ENCODE results near the gene NARF.
"Not testable (repeated sequence)": the region's sequence is repeated elsewhere in the genome, so short reads cannot be mapped to it uniquely, and the experiment has no call there.

Gene NARF

DNA sequence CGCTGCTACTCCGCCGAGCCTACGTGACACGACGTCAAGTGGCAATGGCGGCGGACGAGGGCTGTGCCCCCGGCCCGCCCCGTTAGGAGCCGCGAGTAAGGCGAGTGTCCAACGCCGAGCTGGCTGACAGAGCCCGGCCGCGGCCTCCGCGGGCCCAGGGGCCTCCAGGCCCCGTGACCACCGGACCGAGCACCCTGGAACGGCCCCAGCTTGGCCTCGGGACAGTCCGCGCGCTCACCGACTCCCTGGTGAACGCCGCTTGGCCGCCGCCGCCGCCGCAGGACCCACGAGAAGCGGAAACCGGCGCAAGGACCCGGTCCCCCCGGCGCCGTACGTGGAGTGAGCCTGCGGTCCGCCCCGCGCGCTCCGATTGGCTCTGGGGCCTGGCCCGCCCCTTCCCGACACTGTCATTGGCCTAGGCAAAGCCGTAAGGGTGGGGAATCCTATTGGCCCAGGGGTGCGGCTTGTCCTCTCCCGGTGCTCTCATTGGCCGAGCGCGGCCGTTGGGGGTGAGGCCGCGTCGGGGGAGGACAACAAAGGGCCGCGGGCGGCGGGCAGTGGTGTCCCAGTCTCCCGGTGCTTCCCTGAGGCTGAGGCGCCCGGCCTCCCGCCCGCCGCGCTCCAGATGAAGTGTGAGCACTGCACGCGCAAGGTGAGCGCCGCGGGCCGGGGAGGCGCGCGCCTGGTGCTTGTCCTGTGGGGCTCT is at the start of gene NARF:
TSS of gene NARF (plus strand) at position 563 of the 706 bp plus-strand sequence. CDS start at position 626, 63 bp downstream.
- DNase-seq (ENCODE audit: low read depth) = peak; percentile 91

DNA sequence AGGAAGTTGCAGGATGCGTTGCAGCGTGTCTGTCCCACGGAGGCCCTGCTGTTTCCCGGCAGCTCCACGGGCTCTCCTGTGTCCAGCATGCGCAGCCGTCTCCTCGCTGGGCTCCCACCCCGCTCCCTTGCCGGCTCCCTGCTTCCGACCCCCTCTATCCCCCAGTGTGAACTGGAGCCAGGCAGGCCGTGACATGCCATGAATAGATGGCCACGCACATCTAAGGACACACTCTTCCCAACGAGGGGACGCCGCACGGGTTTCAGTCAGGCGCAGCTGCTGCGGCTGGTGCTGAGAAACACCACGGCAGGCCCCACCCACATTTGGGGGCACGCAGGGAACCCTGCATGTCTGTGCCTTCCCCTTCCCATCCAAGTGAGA is 49.6 kb upstream of the NARF start:
- no peak for DNase-seq (ENCODE audit: low read depth)

DNA sequence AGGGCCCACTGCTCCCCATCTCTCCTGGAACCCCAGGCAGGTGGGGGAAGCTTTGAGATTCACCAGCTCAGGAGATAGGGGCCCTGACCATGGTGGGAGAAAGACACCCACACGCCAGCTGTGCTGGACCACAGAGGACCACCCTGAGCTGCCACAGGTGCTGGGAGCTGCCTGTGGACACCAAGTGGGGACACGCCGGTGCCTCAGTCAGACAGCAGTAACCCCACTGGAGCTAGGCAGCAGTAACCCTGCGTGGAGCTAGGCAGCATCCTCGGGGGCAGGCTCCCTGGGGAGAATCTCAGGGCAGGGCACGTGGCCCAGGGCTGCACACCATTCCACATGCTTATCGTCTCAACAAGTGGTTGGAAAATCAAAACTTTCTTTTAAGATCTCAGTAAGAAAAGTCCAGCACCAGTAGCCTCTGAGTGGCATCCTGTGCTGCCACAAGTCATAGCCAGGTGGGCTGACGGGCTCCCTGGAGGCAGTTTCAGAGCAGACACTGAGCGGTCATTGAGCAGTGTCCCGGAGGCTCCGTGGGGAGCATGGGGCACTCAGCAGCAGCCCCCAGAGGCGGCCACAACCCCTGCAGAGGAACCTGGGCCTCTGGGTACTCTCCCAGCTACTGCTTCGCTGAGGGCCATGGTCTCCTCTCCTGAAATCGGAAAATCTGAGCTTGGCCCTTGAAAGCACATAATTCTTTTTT is 48.4 kb upstream of the NARF start:
- no peak for DNase-seq (ENCODE audit: low read depth)

DNA sequence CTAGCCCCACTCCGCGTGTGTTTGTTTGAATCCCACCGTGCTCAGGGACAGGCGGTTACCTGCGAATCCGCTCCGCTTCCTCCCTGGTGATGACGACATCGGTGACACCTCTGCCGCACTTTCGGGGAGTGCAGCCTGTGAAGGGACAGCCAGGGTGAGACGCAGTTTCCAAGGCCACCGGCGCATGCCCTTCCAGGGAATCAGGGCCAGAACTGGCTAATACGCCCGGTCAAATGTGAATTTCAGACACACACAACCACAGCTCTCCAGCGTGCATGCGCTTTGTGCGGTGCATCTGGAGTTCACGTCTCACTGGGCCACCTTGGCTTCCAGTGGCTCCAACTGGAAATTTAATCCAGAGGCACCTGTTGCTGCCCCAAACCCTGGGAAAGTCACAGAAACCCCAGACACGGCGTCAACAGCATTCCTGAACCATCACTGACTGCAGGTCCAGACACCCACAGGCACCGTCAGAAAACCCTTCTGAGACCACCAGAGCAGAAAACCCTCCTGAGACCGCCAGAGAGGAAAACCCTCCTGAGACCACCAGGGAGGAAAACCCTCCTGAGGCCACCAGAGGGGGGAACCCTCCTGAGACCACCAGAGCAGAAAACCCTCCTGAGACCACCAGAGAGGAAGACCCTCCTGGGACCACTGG is 47.0 kb upstream of the NARF start:
- no peak for DNase-seq (ENCODE audit: low read depth)

DNA sequence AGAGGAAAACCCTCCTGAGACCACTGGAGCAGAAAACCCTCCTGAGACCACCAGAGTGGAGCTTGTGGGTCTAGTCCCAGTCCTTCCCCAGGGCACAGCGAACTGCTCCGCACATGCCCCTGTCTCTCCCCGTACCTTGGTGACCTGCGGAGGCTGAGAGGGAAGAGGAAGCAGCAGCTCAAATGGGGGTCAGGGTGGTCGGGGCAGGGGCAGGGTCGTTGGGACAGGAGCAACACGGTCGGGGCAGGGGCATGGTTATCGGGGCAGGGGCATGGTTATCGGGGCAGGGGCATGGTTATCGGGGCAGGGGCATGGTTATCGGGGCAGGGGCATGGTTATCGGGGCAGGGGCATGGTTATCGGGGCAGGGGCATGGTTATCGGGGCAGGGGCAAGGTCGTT is 46.5 kb upstream of the NARF start:
- not testable (repeated sequence) for DNase-seq (ENCODE audit: low read depth)

DNA sequence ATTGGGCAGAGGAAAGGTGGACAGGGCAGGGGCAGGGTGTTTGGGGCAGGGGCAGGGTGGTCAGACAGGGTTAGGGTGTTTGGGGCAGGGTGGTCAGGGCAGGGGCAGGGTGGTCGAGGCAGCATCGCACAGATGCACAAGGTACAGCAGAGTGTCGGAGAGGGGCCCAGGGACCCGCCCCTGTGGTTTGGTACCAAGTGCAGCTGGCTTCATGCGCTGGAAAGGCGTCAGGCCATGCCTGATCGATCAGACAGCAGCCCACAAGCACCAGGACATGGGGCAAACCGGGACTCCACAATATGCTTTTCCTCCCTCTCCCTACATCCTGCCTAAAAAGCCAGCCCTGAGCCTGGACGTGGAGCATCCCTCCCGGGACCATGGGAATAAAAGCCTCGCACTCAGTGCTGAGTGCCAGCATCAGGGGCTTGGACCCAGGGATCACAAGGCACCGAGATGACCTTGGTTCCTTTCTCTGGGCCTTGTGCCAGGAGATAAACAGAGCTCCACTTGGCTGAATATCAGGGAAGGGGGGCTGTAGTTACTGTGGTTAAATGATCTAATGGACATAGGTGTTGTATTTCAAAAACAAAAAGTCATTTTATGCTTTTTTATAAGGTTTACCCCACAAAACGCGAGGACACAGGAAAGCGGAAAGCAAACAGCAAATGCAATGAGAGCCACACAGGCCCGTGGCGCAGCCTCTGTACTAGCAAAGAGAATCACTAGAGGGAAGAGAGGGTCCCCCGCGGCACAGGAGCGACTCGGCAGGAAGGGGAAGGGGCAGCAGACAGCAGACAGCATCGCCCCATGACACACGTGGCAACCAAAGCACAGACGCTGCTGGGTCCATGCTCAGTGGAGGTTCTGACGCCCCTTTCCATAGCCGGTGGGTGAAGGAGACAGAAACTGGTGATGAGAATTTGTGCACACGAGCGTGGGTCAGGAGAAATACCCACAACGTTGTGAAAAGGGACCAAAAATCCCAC is 45.7 kb upstream of the NARF start:
- DNase-seq (ENCODE audit: low read depth) = no peak

DNA sequence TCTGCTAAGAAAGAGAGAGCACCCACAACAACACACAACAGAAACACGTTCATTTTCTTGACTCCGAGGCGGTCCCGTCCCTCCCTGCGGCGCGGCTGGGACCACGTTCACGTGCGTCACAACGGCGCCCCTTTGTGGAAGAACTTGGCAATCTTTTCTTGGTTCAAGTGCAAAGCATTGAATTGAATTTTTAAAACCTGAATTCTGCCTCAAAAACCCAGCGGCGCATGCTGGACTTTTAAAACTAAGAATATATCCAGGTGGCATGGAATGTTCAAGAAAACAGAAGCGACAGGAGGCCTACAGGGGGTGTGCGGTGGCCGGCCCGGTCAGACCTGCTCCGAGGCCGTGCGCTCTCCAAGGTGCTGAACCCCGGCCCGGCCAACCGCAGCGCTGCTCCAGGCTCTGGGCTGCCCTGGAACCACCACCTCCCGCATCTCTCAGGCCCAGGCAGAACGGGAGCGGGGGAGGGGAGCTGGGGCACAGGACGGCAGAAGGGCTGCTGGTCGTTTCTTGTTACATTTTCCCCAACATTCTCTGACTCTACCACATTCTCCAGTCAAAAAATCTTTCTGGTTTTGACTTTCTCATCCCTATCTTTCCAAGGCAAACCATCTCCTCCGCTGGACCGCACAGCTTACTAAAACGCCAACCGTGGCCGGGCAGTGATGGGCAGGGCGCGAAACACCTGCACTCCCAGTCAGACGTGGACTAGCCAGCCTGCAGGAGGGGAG is 43.8 kb upstream of the NARF start:
- no peak for DNase-seq (ENCODE audit: low read depth)

DNA sequence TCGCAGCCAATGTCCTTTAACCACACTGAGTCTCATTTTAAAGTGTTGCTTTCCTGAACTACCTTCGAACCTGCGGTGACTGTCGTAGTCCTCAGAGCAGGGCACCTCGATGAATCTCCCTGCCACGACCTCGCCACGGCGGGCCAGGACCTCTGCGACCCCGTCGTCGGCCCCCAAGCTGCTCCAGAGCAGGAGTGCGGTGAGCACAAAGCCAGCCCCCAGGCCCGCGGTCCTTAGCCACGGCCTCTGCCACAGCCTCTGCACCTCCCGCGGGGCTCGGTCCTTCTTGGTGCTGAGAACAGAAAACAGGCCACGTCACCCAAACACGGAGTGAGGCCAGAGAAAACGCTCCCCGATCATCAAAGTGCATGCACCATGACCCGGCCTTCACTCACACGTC is 43.2 kb upstream of the NARF start:
- DNase-seq (ENCODE audit: low read depth) = no peak

DNA sequence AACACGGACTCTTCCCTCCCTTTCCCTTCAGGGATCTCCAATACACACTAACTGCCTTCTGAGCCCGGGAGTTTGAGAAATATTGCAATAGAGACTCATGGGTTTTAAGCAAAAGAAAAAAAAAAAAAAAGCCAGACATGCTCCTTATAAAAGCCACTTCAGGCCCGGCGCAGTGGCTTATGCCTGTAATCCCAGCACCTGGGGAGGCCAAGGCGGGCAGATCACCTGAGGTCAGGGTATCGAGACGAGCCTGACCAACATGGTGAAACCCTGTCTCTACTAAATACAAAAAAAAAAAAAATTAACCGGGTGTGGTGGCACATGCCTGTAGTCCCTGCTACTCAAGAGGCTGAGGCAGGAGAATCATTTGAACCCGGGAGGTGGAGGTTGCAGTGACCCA is 42.8 kb upstream of the NARF start:
- no peak for DNase-seq (ENCODE audit: low read depth)

DNA sequence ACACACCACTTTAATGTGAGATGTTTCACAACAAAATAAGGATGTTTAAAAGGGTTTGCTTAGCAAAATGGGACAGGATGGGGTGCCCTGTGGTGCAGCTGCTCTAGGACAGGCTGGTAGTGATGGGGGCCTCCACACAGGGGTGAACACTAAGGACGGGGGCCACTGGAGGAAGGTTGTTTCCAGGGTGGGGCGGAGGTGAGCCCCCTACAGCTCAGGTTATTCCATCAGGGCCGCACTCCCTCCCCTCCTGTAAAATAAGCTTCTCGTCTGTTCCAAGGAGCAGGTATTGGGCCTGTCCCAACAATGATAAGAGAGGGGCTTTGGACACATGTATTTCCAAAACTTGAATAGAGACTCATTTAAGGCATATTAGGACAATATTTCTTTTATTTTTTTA is 42.3 kb upstream of the NARF start:
- no peak for DNase-seq (ENCODE audit: low read depth)

DNA sequence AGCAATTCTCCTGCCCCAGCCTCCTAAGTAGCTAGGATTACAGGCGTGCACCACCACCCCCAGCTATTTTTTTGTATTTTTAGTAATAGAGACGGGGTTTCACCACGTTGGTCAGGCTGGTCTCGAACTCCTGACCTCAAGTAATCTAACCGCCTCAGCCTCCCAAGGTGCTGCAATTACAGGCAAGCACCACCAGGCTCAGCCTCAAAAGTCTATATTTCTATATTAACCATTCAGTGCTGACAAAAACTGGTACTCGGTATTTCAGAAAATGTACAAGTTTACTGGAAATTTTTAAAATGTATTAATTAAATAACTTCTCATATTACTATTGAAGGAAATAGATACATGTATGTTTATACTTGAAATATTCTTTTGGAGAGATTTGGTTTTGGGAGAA is 41.8 kb upstream of the NARF start:
- no peak for DNase-seq (ENCODE audit: low read depth)

DNA sequence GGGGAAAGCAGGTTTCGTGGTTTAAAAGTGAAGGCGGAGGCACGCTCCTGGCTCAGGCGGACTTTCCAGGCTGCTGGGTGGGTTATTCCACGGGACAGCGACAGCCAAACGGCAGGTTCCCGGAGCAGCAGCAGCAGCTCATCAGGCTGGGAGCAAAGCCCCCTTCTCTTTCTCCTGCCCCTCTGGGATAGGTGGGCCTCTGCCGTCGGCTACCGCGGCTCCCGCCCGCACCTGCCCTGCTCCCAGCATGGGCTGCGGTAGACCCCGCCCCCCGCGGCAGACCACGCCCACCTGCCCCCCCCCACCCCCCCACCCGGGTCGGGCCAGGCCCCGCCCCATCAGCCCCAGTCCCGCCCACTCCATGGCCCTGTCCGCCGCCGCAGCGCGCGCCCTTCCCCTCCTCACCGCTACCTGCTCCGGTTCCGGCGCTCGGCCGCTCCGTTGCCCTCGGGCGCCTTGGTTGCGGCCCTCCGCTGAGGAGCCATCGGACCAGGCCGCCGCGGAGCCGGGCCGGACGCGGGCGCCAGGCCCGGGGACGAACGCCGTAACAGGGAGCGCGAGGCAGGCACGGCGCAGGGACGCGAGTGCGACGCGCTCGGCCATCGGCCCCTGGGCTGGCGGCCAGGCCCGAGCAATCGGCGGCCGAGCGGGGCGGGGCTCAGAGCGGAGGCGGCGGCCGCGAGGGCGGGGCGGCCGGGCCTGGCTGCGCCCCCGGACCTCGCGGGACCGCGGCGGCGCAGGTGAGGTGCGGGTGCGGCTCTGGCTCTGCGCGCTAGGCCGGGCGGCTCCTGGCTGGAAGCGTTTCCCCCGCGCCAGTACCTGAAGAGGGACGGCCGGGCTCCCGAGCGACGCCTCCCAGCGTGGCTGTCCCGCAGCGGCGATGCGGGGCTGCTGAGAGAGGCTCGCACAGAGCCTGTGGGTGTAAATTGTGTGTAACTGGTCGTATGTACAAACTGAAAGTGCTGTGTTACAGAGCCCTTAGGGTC is 40.2 kb upstream of the NARF start, which contains the start of the genes HEXD and OGFOD3:
TSS of gene HEXD (plus strand) at position 347 of the 986 bp plus-strand sequence. CDS start 1,453 bp downstream, outside the sequence.
TSS of gene OGFOD3 (minus strand) at position 586 of the 986 bp plus-strand sequence. CDS start at position 485, 101 bp downstream.
- DNase-seq (ENCODE audit: low read depth) = peak; percentile 24

DNA sequence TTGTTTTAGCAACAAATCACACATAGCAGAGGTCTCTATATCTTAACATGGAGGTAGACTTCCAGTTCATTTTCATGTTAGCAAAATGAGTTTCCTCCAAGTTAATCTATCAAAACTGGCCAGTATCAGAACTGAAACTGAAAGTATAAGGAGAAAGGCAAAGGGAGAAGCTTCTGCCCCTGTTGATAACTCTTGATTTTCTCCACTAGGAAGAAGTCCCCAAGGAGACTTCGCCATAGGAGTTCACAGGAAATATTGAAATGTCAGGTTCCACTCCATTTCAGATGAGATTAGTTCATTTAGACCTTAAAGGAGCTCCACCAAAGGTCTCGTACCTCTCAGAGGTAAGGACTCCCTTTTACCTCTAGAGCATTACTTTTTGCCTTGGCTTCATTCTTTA is 39.0 kb upstream of the NARF start:
- no peak for DNase-seq (ENCODE audit: low read depth)

DNA sequence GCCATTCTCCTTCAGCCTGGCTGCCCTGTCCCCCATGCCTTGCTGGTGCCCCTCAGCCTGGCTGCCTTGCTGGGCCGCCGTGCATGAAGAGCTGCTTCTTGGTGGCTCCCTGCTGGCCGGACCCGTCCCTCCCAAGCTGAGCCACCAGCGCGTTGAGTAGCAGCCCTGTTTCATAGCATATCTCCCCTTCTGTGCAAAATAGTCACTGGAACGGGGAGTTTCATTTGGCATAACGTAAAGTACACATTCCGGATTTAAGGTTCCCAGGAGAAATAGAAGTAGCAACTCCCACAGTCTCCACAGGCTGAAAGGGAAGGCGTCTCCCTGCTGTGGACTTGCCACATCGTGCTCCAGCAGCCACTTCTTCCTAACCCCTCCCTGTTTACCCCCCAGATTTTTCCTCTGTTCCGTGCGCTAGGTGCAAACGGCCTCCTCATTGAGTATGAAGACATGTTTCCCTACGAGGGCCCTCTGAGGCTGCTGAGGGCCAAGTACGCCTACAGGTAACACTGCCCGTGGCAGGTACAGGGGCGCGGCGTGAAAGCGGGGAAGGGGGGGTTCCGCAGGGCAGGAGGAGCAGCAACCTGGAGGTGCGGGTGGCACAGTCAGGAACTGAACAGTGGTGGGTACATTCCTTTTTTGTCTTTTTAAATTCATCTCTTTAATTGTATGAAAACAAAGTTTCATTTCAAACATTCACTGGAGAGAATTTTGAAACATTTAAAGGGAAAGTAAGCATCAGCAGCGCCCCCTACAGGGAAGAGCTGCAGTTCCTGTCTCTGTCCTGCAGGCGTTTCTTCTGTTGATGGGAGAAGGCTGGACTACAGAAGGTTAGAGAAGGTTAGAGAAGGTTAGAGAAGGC is 34.3 kb upstream of the NARF start:
- no peak for DNase-seq (ENCODE audit: low read depth)

DNA sequence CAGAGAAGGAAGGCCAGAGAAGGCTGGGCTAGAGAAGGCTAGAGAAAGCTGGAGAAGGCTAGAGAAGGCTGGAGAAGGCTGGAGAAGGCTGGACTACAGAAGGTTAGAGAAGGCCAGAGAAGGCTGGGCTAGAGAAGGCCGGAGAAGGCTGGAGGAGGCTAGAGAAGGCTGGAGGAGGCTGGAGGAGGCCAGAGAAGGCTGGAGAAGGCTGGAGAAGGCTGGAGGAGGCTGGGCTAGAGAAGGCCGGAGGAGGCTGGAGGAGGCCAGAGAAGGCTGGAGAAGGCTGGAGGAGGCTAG is 33.7 kb upstream of the NARF start:
- DNase-seq (ENCODE audit: low read depth) = no peak

DNA sequence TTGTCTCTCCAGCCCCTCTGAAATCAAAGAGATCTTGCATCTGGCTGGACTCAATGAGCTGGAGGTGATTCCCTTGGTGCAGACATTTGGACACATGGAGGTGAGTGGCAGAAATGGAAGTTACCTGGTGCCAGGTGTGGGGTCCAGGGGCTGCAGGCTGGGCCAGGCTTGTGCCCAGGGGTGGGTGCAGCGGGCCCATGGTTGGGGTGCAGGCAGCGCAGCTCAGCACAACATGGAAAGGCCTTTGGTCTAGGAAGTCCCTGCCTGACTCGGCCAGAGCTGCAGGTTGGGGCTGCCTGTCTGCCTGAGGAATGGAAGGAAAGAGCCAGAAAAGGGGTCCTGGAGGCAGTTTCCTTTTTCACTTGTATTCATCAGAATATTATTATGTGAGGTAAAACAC is 30.0 kb upstream of the NARF start:
- DNase-seq (ENCODE audit: low read depth) = no peak

DNA sequence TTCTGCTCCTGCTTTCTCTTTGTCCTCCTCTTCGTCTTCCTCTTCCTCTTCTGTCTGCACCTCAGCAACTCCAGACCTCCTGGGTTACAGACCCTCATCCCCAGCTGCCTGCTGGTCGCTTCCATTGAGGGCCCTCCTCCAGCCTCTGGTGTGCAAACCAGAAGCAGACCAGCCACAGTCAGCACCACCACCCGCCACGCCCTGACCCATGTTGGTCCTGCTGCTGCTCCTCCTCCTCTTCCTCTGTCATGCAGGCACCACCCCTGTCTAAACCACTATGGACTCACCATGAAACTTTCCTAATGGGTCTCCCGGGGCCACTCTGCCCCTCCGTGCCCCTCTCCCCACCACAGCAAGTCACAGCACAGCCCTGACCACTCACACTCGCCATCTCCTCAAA is 28.7 kb upstream of the NARF start:
- DNase-seq (ENCODE audit: low read depth) = no peak

DNA sequence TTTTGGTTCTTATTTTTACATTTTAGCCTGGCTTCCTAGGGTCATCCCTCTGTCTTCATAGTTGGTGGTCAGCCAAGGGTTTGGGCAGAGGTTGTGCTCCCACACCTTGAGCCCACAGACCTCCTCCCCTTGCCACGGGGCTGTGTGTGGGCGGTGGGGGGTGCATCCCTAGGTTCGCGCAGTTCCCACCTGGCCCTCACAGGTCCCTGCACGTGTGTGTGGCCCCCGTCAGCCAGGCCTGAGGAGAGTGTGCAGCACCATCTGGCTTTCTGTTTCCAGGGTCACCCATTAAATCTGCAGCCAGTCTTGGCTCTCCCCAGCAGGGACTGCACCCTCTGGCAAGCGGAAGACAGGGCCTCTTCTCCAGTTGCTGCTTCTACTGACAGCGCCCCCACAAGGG is 26.5 kb upstream of the NARF start:
- no peak for DNase-seq (ENCODE audit: low read depth)

DNA sequence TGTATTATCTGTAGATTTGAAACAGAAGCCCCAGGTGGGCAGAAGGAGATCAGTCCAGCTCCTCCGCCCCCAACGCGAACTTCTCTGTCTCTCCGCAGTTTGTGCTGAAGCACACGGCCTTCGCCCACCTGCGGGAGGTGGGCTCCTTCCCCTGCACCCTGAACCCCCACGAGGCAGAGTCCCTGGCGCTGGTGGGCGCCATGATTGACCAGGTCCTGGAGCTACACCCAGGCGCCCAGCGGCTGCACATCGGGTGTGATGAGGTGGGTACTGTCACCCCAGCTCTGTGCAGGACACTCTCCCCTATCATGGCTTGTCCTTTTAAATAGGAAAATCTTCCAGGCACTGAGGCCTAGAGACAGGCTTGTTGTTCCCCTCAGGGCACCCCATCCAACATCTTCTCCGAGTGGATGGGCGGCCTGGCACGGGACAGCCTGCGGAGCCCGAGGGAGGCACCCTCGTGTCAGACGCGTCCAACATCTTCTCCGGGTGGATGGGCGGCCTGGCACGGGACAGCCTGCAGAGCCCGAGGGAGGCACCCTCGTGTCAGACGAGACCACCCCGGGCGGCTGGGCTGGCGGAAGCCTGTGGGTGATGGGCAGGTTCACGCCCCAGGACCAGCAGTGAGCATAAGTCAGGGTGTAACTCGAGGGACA is 24.9 kb upstream of the NARF start:
- DNase-seq (ENCODE audit: low read depth) = no peak

All from HS-27A (cell line).